Body of pancreas (tissue), 4 donors: ENCODE data around the gene DTNB.

ENCODE experiments used
- CTCF ChIP-seq, 7 experiments: fragments of 450-650 bp in 4 of 7; fragments of 200-600 bp in 3 of 7; sonication (generic) in 3 of 7; IDR thresholded peaks; one replicate each; pipeline ENCODE4 v1.5.1; 2016 to 2019; ENCODE audit warnings: antibody characterized with exemption in 7 of 7
- POLR2A ChIP-seq, 3 donors: fragments of 450-650 bp; IDR thresholded peaks; one replicate each; pipeline ENCODE4 v1.6.1; 2016; ENCODE audit warnings: antibody characterized with exemption in 3 of 3, mild to moderate bottlenecking in 2 of 3

- TF ChIP-seq CTCF (IDR thresholded peaks at IDR 0.05) (no peak), POLR2A (IDR thresholded peaks at IDR 0.05) (no peak)
These were observed 138.9 kb downstream of the DTNB start for GRCh38 chr2:25534455-25534854.
